GM19035 (cell line): ENCODE measurements around the gene LSM7.

Experiments used
- ATAC-seq: cut with Tn5 transposase; IDR thresholded peaks from one replicate; pipeline ENCODE4 v1.9.1; 2021; ENCODE audit not compliant: unreplicated experiment

Gene LSM7

DNA sequence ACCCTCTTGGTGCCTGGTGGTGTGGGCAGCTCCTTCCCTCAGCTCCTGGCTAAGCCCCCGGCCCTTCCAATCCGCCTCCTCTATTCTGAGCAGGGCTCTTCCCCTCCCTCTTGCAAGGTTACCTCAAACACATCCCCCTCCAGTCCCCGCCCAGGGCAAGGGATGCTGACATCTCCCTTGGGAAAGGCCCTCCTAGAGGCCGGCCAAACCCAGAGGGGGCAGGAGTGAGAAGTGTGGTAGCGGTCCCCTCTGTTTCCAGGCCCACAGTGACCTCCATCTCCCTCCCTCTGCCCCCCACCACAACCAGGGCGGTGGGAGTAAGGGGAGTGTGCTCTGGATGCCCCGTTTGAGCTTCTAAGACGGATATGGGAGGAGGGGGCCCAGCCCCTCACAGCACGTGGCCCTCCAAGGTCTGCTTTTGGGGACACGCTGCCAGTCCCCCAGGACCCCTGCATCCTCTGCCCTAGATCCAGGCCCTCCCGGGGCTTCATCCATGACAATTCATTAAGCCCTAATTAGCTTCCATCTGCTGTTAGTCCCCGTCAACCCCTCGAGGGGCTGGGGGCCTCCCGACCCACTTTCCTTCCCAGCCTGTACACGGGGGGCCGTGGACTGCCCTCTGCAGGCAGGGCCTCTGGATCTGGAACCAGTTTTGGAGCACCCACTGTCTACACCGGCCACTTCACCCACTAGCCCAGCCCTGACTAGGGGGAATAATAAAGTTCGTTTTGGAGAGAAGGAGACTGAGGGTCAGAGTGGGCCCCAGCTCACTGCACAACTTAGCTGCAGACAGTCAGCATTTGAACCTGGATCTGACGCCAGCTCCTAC is 22.7 kb downstream of the LSM7 start:
- ATAC-seq, result no peak

DNA sequence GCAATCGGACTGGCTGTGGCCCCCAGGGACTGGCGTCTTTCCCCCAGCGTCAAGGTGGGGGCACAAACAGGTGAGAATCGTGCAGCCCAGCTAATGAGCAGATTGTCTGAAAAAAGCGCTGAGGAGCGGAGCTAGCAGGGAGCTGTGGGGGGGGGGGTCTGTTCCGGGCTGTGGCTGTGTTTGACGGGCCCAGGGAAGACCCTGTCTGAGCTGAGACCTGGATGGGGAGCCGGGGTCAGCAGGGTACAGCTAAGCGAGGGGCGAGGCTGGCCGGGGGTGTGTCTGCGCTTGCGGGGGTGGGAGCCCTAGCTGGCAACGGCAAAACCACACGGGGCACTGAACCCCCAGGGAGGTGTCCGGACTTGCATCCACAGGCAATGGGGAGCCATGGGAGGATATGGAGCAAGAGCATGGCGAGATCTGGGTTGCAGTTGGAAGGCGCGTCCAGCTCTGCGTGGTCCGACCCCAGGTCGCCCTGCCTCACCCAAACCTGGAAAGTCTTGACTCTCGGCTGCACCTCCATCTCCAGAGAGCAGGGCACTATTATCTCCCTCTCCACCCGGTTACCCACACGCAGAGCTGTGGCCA is 25.1 kb downstream of the LSM7 start:
- ATAC-seq, result no peak

DNA sequence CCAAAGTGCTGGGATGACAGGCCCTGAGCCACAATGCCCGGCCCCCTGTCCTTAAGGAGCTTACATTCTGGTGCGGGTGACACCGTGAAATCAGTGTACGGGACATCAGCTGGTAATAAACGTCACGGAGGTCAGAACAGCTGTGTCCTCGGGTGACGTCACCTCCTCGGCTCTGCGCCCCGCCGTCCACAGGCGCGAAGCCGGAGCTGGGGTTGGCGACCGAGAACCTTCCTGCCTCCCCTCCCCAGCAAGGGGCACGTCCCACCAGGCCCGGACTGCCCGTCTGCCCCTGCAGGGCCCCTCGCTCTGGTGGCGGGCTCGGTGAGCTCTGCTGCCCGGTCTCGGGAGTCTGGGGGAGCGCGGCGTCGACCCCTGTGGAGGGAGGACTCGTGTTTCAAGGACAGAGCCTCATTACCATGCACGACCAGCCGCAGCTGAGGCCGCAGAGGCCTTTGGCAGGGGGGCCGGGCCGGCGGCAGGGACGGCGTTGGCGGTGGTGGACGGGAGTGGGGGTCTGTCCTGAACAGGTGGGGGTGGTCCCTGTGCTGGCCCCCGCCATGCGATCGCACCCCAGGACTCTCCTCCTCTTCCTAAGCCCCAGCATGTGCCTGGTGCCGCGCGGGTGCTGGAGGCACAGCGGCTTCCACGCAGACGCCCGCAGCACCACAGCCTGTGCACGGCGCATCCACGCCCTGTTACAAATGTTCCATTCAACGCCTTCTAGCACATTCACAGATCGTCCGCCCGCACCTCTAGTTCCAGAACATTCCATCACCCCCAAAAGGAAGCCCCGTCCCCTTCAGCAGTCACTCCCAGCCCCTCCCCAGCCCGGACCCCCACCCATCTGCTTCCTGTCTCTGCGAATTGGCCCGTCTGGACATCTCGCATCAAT is 25.8 kb downstream of the LSM7 start:
- ATAC-seq, result no peak

DNA sequence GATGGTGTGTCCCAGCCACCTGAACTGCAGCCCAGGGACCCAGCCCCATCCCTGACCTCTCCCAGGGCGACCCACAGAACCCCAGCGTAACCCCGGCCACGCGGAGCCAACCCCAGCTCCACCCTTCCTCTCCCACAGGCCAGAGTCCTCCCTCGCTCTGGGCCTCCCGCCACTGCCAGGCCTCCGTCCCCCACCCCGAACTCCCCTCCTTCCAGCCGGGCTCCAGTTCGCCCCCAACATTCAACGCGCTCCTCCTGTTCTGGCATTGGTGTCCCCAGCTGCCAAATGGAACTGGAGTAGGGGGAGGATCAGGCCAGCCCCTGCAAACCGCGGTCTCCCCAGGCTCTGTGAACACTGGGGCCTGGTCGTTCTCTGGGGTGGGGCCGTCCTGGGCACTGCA is 27.9 kb downstream of the LSM7 start:
- no peak for ATAC-seq

DNA sequence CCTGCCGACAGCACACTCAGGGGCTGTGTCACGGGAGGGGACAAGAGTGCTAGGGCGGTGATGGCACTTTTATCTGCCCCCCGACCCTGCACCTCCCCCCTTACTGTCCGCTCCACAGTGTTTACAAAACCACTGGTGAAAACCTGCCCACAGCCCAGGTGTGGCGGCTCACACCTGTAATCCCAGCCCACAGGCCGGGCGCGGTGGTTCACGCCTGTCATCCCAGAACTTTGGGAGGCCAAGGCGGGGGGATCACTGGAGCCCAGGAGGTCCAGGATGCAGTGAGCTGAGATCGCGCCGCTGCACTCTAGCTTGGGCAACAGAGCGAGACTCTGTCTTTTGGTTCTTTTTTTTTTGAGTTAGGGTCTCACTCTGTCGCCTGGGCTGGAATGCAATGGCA is 32.2 kb downstream of the LSM7 start:
- no peak for ATAC-seq

DNA sequence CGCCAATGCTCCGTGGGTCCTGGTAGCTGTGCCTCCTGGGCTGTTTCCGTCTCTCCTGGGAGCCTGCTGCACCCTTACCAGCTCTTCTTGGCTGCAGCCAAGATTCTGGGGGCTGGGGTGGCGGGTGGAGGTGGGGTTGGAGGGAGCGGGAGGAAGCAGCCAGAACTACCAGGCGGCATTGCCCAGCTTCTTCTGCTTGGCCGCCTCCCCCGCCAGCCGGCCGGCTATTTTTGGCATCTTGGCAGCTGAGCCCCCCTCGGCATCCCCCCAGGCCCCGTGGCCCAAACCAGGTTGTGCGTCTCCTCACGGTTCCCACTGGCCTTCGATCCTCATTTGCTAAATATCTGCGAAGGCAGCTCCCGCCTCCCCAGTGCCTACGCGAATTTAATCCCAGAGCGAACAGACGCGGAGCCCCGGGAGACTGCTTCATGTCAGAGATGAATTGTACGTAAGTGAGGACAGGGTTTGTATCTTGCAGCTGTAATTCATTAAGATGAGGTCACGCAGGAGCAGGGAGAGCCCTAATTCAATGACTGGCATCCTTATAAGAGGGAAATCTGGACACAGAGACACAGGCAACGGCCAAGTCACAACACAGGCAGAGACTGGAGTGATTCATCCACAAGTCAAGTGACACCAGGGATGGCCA is 33.6 kb downstream of the LSM7 start:
- ATAC-seq, result no peak

DNA sequence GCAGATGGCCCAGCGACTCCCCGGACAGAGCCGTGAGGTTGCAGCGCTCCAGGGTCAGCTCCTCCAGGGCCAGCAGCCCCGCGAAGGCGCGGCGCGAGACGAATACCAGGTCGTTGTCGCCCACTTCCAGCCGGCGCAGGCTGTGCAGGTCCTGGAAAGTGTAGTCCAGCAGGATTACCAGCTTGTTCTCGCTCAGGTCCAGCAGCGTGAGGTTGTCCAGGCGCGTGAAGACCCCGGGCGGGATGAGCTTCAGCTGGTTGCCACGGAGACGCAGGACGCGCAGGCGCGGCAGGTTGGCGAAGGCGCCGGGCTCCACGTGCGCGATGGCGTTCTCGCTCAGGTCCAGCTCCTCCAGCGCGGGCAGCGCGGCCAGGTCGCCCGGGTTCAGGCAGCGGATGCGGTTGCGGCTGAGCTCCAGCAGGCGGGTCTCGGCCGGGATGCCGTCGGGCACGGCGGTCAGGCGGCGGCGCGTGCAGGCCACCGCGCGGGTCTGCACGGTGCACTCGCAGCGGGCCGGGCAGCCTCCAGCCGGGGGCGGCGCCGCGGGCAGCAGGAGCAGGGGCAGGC is 37.1 kb downstream of the LSM7 start:
- ATAC-seq, result no peak

DNA sequence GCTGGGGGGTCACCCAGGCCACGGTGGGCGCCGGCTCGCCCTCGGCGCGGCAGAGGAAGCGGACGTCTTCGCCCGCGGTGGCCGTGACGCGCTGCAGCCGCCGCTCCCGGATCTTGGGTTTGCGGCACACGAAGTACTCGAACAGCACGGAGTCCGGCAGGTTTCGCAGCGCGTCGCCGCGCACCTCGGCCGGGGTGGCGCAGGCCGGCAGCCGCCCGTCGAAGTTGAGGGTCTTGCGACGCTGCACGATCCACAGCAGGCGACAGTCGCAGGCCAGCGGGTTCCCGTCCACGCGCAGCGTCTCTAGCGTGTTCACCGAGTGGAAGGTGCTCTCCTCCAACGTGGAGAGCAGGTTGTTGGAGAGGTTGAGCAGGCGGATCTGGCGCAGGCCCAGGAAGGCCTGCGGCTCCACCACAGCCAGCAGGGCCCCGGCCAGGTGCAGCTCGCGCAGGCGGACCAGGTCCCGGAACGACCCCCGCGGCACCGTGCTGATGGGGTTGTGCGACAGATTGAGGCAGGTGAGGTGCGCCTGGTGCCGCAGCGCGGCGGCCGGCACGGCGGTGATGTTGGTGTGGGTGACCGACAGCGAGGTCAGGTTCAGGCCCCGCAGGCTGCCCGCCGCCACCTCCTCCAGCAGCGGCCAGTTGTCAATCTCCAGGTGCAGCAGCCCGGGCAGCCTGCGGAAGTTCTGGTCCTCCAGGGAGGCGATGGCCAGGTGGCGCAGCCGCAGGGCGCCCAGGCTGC is 37.8 kb downstream of the LSM7 start:
- ATAC-seq, result no peak

DNA sequence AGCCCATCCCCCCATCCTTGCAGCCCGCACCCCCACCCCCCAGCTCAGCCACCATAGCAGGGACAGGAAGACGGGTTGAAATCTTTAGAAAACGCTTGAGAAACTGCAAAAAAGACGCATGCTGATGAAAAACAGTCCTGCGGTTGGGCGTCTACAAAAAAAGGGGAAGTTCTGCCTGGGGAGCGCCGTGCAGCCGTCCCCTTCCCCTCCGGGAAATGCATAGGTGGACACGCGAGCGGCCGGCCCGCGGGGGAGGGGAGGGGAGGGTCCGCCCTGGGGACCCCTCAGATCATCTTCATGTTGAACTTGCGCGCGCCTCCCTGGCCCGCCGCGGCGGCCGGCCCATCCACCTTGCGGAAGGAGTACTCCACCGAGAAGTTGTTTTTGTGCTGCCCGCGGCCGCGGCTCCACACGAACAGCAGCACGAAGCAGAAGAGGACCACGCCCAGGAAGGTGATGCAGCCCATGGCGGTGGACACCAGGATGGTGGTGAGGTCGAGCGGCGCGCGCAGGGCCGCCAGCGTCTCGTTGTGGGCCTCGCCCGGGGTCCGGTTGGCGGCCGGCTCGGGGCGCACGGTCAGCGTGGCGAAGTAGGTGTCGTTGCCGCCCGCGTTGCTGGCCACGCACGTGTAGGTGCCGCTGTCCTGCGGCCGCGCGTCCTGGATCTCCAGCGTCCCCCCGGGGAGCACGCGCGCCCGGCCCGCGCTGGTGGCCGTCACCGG is 38.5 kb downstream of the LSM7 start:
- no peak for ATAC-seq

DNA sequence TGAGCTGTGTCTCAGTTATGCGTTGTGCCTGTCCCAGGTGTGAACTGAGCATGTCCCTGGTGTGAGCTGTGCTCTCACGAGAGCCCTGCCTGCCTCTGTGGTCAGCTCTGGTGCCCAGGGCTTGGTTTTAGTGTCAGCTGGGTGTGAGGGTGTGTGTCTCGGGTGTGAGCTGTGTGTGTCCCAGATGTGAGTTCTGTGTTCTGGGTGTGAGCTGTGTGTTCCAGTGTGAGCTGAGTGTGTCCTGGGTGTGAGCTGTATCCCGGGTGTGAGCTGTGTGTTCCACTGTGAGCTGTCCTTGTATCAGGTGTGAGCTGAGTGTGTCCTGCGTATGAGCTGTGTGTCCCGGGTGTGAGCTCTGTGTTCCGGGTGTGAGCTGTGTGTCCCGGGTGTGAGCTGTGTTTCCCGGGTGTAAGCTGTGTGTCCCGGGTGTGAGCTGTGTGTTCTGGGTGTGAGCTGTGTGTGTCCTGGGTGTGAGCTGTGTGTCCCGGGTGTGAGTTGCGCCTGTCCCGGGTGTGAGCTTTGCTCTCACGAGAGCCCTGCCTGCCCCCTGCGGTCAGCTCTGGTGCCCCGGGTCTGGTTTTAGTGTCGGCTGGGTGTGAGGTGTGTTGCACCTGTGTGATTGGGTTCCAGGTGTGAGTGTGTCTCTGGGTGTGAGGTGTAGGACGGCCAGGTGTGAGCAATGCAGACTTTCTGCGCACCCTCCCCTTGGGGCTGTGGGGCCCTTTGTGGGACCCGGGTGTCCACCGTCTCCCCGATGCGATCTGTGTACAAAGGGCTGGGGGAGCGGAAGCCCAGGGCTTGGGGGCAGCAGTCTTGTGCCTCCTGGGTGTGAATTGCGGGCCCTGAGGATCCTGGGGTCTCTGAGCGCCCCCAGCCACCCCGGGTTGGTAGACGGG is 39.3 kb downstream of the LSM7 start:
- no peak for ATAC-seq

DNA sequence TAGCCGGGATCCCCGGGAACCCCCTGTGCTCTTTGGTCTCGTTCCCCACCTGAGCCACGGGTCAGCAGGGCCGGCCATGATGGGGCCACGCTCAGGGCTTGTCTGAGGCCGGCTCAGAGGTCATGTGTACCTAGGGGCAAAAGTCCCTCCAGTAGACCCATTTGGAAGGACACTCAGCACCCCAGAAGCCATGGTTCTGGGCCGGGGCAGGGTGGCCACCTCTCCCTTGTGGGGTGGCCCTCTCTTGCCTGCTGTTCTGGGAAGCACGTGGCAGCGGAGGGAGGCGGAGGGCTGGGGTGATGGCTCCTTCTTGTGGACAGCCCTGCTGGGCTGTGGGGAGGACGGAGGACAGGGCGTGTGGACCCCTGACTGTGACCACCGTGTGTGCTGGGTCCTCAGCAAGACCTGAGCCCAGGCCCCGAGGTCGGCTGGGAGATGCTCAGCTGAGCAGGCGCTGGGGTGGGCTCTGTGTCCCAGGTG is 40.0 kb downstream of the LSM7 start:
- no peak for ATAC-seq

DNA sequence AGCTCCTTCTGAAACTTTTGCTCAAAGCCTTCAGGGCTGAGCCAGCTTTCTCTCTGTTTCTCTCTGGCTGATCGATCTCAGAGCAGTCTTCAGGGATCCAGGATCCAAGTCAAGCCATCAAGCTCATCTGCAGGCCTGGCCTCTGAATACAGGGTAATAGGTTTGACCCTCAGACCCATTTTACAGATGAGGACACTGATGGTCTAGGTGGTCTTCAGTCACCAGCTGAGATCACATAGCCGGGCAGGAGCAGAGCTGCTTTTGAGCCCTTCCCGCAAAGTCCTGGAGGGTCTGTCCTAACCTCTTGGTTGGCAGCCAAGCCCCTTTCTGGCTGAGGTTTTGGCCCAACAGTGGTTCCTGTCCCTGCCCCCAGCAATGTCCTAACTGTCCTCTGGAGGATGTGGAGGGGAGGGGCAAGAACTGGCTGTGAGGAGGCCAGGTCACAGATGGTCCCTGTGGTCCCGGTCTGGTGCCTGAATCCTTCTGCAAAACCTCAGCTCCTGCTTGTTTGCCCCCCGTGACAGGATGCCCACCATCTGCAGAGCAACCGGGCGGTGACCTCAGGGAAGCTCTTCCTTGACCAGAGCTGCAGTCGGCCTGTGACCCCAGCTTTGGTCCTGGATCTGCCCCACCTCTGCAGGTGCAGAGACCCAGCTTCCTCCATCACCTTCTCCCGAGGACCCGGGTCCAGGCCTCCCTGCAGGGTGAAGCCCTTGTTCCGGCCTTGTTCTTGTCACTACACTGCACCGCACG is 40.6 kb downstream of the LSM7 start:
- ATAC-seq, result no peak

DNA sequence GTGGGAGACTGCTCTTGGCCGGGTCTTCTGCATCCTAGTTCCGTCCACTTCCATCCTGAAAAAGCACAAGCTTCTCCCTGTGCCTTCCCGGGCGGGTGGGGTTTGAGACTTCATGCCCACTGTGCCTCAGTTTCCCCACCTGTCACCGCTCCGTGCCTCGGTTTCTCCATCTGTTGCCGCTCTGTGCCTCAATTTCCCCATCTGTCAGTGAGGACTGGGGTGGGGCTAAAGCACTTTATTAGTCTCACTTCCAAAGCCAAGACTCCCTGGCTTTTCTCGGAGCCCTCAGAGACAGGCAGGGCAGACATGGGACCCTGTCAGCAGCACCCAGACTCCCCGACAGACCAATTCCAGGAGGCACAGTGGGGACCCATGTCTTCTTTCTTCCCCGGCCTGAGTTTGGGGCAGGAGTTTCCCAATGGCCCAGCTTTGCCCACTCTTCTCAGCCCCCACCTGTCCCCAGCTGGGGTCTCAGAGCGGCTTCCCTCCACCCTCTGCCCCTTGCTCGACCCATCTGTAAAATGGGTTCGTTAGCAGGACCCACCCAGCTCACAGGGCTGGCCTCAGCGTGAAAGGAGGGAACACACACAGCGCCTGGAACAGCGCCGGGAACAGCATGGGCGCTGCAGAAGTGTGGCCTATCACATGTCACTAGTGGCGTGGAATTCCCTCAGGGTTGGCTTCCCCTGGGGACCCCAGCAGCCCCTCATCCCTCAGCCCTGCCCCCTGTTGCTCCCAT is 41.8 kb downstream of the LSM7 start:
- ATAC-seq, result no peak

DNA sequence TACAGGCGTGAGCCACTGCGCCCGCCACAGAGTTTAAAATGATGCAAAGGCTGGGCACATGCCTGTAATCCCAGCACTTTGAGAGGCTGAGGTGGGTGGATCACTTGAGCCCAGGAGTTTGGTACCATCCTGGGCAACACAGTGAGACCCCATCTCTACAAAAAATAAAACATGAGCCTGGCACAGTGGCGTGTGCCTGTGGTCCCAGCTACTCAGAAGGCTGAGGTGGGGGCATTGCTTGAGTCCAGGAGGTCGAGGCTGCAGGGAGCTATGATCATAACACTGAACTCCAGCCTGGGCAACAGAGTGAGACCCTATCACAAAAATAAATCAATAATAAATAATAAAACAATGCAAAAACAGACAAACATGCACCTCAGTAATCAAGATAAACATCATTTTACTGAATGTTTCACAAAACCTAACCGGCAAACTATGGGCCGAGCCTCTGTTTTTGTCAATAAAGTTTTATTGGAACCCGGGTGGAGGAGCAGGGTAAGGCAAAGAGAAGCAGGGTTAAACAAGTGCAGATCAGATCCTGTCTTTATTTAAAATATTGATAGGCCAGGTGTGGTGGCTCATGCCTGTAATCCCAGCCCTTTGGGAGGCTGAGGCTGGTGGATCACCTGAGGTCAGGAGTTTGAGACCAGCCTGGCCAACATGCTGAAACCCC is 44.4 kb downstream of the LSM7 start:
- ATAC-seq, result no peak

DNA sequence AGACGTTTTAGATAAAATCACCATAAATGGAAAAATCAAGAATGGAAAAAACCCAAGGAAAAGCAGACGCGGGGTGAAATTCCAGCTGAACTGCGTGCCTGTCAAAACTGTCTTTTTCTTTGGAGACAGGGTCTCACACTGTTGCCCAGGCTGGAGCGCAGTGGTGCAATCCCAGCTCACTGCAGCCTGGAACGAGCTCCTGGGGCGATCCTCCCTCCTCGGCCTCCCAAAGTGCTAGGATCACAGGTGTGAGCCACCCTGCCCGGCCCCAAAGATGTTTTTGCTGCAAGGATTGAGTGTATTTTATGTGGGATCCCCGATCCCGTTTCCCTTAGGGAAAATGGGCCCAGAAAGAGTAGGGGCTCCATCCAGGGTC is 45.5 kb downstream of the LSM7 start:
- no peak for ATAC-seq

DNA sequence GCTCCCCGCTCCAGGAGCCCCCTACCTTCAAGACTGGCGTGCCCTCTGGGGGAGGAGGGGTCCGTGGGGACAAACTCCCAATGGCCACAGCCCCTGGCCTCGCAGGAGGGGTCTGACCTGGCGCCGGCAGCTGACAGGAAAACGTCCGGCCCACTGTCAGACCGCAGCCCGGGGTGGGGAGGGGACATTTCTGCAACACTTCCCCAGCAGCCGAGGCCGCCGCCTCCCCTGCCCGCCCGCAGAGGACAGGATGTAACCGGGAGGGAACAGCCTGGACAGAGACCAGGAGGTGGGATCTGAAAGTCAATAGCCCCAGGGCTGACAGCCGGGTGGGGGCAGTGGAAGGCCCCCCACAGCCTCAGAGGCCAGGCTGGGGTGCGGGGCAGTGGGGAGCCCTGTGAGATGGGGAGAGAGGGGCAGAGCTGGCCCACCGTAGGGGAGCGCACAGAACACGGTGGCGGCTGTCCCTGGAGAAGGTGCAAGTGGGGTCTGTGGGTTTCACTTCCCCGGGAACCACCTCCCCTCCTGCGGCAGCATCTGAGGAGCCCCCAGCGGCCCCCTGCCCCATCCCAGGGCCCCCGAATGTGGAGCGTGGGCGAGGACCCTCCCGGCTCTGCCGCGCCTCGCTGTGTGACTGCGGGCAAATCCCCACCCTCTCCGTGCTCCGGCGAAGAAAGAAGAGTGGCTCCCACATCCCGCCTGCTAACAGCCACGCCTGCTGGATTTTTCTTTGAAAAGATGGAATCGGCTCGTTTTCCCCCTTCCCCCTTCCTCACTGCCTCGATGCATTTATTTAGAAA is 46.1 kb downstream of the LSM7 start, which contains the start of gene PEAK3:
TSS of gene PEAK3 (minus strand) at position 114 of the 800 bp plus-strand sequence. CDS start 1,244 bp downstream, outside the sequence.
- ATAC-seq, result no peak
